Nephron progenitor cell (in vitro differentiated cells): Measurements from ENCODE around the gene LDHD.

Experiments
- DNase-seq: peaks from one replicate; pipeline ENCODE4 v3.0.0; 2021
- H3K27ac Mint-ChIP-seq: 2 replicates; pipeline ENCODE4 v1.8.0; 2021; ENCODE audit warnings: mild to moderate bottlenecking, moderate library complexity, mixed read lengths
- H3K27me3 Mint-ChIP-seq: 2 replicates; pipeline ENCODE4 v1.8.0; 2021; ENCODE audit warnings: mild to moderate bottlenecking, low read depth, mixed read lengths; ENCODE audit not compliant: poor library complexity
- H3K36me3 Mint-ChIP-seq: 2 replicates; pipeline ENCODE4 v1.8.0; 2021; ENCODE audit warnings: low read depth, mixed read lengths
- H3K4me1 Mint-ChIP-seq: 2 replicates; pipeline ENCODE4 v1.8.0; 2021; ENCODE audit warnings: mixed read lengths
- H3K4me3 Mint-ChIP-seq: 2 replicates; pipeline ENCODE4 v1.8.0; 2021; ENCODE audit warnings: mild to moderate bottlenecking, moderate library complexity, mixed read lengths
- H3K9me3 Mint-ChIP-seq: 2 replicates; pipeline ENCODE4 v1.8.0; 2021; ENCODE audit warnings: mild to moderate bottlenecking, moderate library complexity, mixed read lengths
- TF ChIP-seq, protein P1 (sequence below): fragments of 200-600 bp; sonication (generic); IDR thresholded peaks from 2 replicates; pipeline ENCODE4 v1.5.0; 2021; ENCODE audit warnings: antibody characterized with exemption

Gene LDHD

GRCh38 chr16:75116081-75116910, at the start of gene LDHD:
LDHD (minus strand) TSS chr16:75116780; CDS start chr16:75116720, 60 bp downstream.
- Mint-ChIP-seq H3K9me3 (peaks cover 3% of the 10 kb centered on the region), H3K4me1 (peaks cover 37% of the 10 kb centered on the region), H3K4me3 (peak within 1 kb of the TSS; percentile 74), H3K27ac (no peak within 1 kb of the TSS), H3K36me3 (no peaks in the 10 kb centered on the region), H3K27me3 (no peaks in the 10 kb centered on the region)
- no peak for DNase-seq
- TF ChIP-seq, protein P1, sequence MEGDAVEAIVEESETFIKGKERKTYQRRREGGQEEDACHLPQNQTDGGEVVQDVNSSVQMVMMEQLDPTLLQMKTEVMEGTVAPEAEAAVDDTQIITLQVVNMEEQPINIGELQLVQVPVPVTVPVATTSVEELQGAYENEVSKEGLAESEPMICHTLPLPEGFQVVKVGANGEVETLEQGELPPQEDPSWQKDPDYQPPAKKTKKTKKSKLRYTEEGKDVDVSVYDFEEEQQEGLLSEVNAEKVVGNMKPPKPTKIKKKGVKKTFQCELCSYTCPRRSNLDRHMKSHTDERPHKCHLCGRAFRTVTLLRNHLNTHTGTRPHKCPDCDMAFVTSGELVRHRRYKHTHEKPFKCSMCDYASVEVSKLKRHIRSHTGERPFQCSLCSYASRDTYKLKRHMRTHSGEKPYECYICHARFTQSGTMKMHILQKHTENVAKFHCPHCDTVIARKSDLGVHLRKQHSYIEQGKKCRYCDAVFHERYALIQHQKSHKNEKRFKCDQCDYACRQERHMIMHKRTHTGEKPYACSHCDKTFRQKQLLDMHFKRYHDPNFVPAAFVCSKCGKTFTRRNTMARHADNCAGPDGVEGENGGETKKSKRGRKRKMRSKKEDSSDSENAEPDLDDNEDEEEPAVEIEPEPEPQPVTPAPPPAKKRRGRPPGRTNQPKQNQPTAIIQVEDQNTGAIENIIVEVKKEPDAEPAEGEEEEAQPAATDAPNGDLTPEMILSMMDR: no peak

GRCh38 chr16:75160386-75160785, 43.8 kb upstream of the LDHD start:
- TF ChIP-seq, protein P1: no peak
- H3K4me3 Mint-ChIP-seq: no peak overlapping the region
- no peak for DNase-seq
- H3K4me1 Mint-ChIP-seq: no peaks in the 10 kb centered on the region
- H3K9me3 Mint-ChIP-seq: peaks cover 96% of the 10 kb centered on the region
- peaks cover 4% of the 10 kb centered on the region for H3K27me3 Mint-ChIP-seq
- peaks cover 100% of the 10 kb centered on the region for H3K36me3 Mint-ChIP-seq
- no peak overlapping the region for H3K27ac Mint-ChIP-seq

- DNase-seq: no peak
- H3K27me3 Mint-ChIP-seq: peaks cover 2% of the 10 kb centered on the region
- H3K9me3 Mint-ChIP-seq: peaks cover 89% of the 10 kb centered on the region
- H3K36me3 Mint-ChIP-seq: peaks cover 88% of the 10 kb centered on the region
- H3K4me3 Mint-ChIP-seq: no peak overlapping the region
- TF ChIP-seq, protein P1: no peak
- H3K27ac Mint-ChIP-seq: no peak overlapping the region
- peaks cover 5% of the 10 kb centered on the region for H3K4me1 Mint-ChIP-seq
Measured at GRCh38 chr16:75152635-75153034, 36.1 kb upstream of the LDHD start.

DNA sequence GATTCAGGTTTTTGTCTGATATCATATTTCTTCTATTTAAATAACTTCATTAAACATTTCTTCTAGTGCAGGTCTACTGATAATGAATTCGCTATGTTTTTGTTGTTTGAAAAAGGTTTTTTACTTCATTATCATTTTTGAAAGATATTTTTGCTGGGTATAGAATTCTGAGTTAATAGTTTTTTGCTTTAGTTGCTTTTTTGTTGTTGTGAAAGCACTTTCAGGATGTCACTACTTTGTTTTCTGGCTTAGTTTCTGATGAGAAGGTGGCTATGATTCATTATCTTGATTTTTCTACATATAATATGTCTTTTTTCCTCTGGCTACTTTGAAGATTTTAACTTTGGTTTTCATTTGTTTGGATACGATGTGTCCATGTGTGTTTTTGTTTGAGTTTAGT, 35.2 kb upstream of the LDHD start:
- H3K4me3 Mint-ChIP-seq: no peak overlapping the region
- H3K36me3 Mint-ChIP-seq: peaks cover 79% of the 10 kb centered on the region
- H3K27ac Mint-ChIP-seq: no peak overlapping the region
- peaks cover 5% of the 10 kb centered on the region for H3K4me1 Mint-ChIP-seq
- H3K9me3 Mint-ChIP-seq: peaks cover 83% of the 10 kb centered on the region
- DNase-seq: no peak
- TF ChIP-seq, protein P1: no peak
- peaks cover 2% of the 10 kb centered on the region for H3K27me3 Mint-ChIP-seq

DNA sequence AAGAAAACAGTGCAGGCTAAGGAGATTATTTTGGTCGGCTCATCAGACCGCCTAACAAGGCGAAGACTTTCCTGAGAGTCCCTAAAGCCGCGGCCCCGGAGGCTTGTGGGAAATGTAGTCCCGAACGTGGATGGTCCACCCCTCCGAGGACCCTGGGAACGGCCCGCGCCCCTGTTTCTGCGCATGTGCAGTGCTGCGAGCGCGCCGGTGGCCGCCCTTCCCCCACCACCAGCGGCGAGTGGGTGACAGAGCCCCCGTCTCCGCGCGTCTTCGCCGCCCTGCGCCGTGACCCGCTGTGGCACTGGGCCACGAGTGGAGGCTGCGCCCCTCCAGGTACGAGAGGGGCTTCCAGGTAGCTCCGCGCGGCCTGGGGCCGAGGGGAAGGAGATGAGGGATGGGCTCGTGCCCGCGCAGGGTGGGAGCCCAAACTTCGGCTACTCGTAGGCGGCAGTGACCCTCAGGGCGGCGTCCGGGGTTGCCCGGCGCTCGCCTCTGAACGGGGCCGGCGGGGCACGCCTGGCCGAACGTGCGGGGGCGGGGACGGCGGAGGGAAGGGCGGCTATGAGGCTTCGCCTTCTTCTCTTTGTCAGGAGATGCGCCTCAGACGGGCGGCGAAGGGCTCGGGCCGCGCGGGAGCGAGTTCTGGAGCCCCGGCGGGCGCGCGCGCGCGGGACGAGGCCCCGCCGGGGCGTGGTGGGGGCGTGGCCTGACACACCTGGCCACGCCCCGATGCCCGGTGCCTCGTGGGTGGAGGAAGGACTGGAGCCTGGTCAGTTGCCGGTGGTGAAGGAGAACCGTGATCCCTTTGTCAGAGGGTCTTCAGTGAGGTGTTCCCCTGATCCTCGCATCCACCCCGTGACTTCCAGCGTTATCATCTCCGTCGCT, 32.0 kb upstream of the LDHD start, which contains the start of gene ZFP1:
Gene ZFP1 (plus strand): TSS at position 214 of the 885 bp plus-strand sequence. CDS start 4,428 bp downstream, outside the sequence.
- TF ChIP-seq, protein P1: no peak
- Mint-ChIP-seq H3K9me3 (peaks cover 74% of the 10 kb centered on the region), H3K27me3 (peaks cover 2% of the 10 kb centered on the region), H3K27ac (peak within 1 kb of the TSS; percentile 93), H3K36me3 (peaks cover 47% of the 10 kb centered on the region), H3K4me1 (peaks cover 5% of the 10 kb centered on the region), H3K4me3 (peak within 1 kb of the TSS; percentile 93)
- peak; percentile 96 for DNase-seq
